ENCODE data around the gene VPS37C.

Gene VPS37C

DNA sequence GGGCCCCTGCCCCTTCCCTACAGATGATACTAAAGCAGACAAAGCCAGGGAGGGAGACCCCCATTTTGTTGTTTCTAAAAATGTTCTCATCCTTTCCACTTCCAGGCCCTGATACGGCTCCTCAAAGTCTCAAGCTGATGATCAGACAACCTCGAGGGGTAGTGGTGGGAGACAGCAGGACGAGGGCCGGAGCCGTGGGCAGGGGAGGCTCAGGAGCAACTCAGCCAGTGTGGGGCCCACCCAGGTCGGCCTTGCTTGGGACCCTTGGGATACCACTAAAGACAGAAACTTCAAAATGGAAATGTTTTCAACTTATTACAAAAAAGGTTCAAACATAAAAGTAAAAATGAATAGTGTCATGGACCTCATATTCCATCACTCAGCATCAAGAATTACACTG lies 15.2 kb upstream of the VPS37C start:
- no peaks in the 10 kb centered on the region for H3K36me3 Mint-ChIP-seq (ENCODE audit: low read depth)
- H3K4me3 Mint-ChIP-seq, result no peak overlapping the region
- H3K4me1 Mint-ChIP-seq, result peaks cover 15% of the 10 kb centered on the region
- no peak for TF ChIP-seq CTCF (IDR thresholded peaks at IDR 0.05)
- H3K27me3 Mint-ChIP-seq (ENCODE audit: low read depth, poor library complexity), result peaks cover 15% of the 10 kb centered on the region
- H3K27ac Mint-ChIP-seq, result peak overlapping the region; percentile 73
- peaks cover 8% of the 10 kb centered on the region for H3K9me3 Mint-ChIP-seq
- DNase-seq, result no peak

DNA sequence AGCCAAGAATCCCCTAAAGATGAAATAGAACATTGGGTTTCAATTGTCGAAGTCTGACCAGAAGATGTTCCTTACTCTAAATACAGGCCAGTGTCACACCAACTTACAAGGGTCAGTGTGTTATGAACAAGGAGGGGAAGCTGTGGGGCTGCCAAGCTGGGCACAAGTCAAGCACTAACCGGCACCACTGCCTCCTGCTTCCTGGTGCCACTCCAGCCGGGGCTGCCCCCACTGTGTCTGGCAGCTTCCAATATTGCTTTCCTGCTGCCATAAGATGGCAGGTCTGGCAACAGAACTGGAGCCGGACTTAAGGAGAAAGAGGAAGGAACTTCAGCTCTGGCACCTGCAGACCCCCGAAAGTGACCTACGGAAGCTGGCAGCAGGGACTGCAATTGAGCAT lies 13.7 kb upstream of the VPS37C start:
- H3K9me3 Mint-ChIP-seq, result peaks cover 8% of the 10 kb centered on the region
- DNase-seq, result no peak
- H3K27me3 Mint-ChIP-seq (ENCODE audit: low read depth, poor library complexity), result peaks cover 11% of the 10 kb centered on the region
- no peak for TF ChIP-seq CTCF (IDR thresholded peaks at IDR 0.05)
- no peak overlapping the region for H3K4me3 Mint-ChIP-seq
- H3K4me1 Mint-ChIP-seq, result peaks cover 15% of the 10 kb centered on the region
- H3K27ac Mint-ChIP-seq, result no peak overlapping the region
- no peaks in the 10 kb centered on the region for H3K36me3 Mint-ChIP-seq (ENCODE audit: low read depth)

DNA sequence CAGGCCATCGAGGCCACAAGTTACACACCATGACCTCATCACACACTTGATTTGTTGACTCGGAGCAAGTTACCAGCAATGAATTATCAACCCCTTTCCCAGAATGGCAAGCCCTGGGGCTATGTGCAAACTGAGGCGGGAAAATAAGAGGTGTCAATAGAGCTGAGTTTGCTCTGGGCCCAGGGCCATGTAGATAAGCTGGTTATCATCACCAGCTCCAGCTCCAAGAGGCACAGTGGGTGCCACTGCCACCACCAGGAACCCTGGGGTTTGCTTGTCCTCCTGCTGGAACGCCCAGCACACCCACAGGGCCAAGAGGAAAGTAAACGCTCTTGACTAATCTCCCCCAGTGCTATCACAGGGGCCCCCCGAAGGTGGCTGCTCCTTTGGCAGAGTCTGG lies 13.0 kb upstream of the VPS37C start:
- H3K27ac Mint-ChIP-seq, result no peak overlapping the region
- H3K4me3 Mint-ChIP-seq, result no peak overlapping the region
- peaks cover 8% of the 10 kb centered on the region for H3K9me3 Mint-ChIP-seq
- H3K27me3 Mint-ChIP-seq (ENCODE audit: low read depth, poor library complexity), result peaks cover 14% of the 10 kb centered on the region
- DNase-seq, result no peak
- no peaks in the 10 kb centered on the region for H3K36me3 Mint-ChIP-seq (ENCODE audit: low read depth)
- no peak for TF ChIP-seq CTCF (IDR thresholded peaks at IDR 0.05)
- H3K4me1 Mint-ChIP-seq, result peaks cover 15% of the 10 kb centered on the region

GRCh38 chr11:61173456-61173855 lies 12.2 kb upstream of the VPS37C start:
- no peak for TF ChIP-seq CTCF (IDR thresholded peaks at IDR 0.05)
- no peak for DNase-seq
- Mint-ChIP-seq H3K4me1 (peaks cover 15% of the 10 kb centered on the region), H3K9me3 (peaks cover 13% of the 10 kb centered on the region), H3K27ac (no peak overlapping the region), H3K4me3 (no peak overlapping the region), H3K36me3 (ENCODE audit: low read depth) (no peaks in the 10 kb centered on the region), H3K27me3 (ENCODE audit: low read depth, poor library complexity) (peaks cover 14% of the 10 kb centered on the region)

- Mint-ChIP-seq H3K4me3 (no peak overlapping the region), H3K4me1 (peaks cover 15% of the 10 kb centered on the region), H3K9me3 (peaks cover 18% of the 10 kb centered on the region), H3K27me3 (ENCODE audit: low read depth, poor library complexity) (peaks cover 14% of the 10 kb centered on the region), H3K27ac (no peak overlapping the region), H3K36me3 (ENCODE audit: low read depth) (no peaks in the 10 kb centered on the region)
- DNase-seq, result no peak
- no peak for TF ChIP-seq CTCF (IDR thresholded peaks at IDR 0.05)
These were observed 11.7 kb upstream of the VPS37C start for GRCh38 chr11:61172888-61173287.

GRCh38 chr11:61172356-61172755 lies 11.1 kb upstream of the VPS37C start:
- Mint-ChIP-seq H3K27me3 (ENCODE audit: low read depth, poor library complexity) (peaks cover 14% of the 10 kb centered on the region), H3K4me3 (no peak overlapping the region), H3K9me3 (peaks cover 22% of the 10 kb centered on the region), H3K27ac (no peak overlapping the region), H3K4me1 (peaks cover 15% of the 10 kb centered on the region), H3K36me3 (ENCODE audit: low read depth) (no peaks in the 10 kb centered on the region)
- no peak for DNase-seq
- no peak for TF ChIP-seq CTCF (IDR thresholded peaks at IDR 0.05)

Data from nephron progenitor cell (in vitro differentiated cells).